Coronary artery (tissue), 2 donors: Measurements from ENCODE around the gene HSD11B1L.

Experiments used
- DNase-seq: peaks from one replicate; pipeline ENCODE4 v3.0.0-alpha.2; 2017; ENCODE audit warnings: low spot score
- H3K27ac ChIP-seq, 2 donors: fragments of 200-600 bp; sonication (generic); one replicate each; pipeline ENCODE4 v1.5.1; 2016 to 2019
- H3K4me3 ChIP-seq: fragments of 200-600 bp; sonication (generic); 2 replicates; pipeline ENCODE4 v1.5.1; 2016; ENCODE audit warnings: mild to moderate bottlenecking, moderate library complexity
- CTCF ChIP-seq: fragments of 200-600 bp; sonication (generic); IDR thresholded peaks from one replicate; pipeline ENCODE4 v1.5.1; 2019; ENCODE audit warnings: antibody characterized with exemption

The HSD11B1L gene

GRCh38 chr19:5713228-5713627 lies 32.4 kb downstream of the HSD11B1L start:
- Histone ChIP-seq H3K4me3 (no peak overlapping the region), H3K27ac (no peak overlapping the region)
- no peak for DNase-seq
- no peak for TF ChIP-seq CTCF

GRCh38 chr19:5714816-5715215 lies 34.0 kb downstream of the HSD11B1L start:
- no peak for DNase-seq
- H3K27ac ChIP-seq = no peak overlapping the region
- H3K4me3 ChIP-seq = no peak overlapping the region
- TF ChIP-seq CTCF = no peak

GRCh38 chr19:5717215-5717935 lies 36.5 kb downstream of the HSD11B1L start:
- H3K4me3 ChIP-seq = no peak overlapping the region
- no peak for TF ChIP-seq CTCF
- H3K27ac ChIP-seq = no peak overlapping the region
- no peak for DNase-seq

- DNase-seq = no peak
- H3K4me3 ChIP-seq = peak overlapping the region; percentile 87
Observed at GRCh38 chr19:5718037-5718578, 37.3 kb downstream of the HSD11B1L start.

GRCh38 chr19:5718579-5719273 lies 37.9 kb downstream of the HSD11B1L start:
- no peak for TF ChIP-seq CTCF
- DNase-seq = no peak
- Histone ChIP-seq H3K4me3 (peak overlapping the region; percentile 87), H3K27ac (peak overlapping the region in 1 of 2 donors; percentile 97)

More at GRCh38 chr19:5718037-5718578, 37.3 kb downstream of the HSD11B1L start:
- no peak overlapping the region for H3K27ac ChIP-seq
- TF ChIP-seq CTCF = no peak

- peak overlapping the region; percentile 91 to 97 for H3K27ac ChIP-seq
- TF ChIP-seq CTCF = no peak
- DNase-seq = no peak
- peak overlapping the region; percentile 87 for H3K4me3 ChIP-seq
Observed at GRCh38 chr19:5719274-5719960, 38.6 kb downstream of the HSD11B1L start.
